CD4-positive, alpha-beta T cell treated with Interleukin-6 for 4 hours (primary cell): Measurements from ENCODE around the gene D2HGDH.
"Not testable (repeated sequence)": the region's sequence is repeated elsewhere in the genome, so short reads cannot be mapped to it uniquely, and the experiment has no call there.

Experiments
- DNase-seq: peaks from one replicate; pipeline ENCODE4 v3.0.0-alpha.2; 2020; ENCODE audit warnings: mixed read lengths

D2HGDH gene

DNA sequence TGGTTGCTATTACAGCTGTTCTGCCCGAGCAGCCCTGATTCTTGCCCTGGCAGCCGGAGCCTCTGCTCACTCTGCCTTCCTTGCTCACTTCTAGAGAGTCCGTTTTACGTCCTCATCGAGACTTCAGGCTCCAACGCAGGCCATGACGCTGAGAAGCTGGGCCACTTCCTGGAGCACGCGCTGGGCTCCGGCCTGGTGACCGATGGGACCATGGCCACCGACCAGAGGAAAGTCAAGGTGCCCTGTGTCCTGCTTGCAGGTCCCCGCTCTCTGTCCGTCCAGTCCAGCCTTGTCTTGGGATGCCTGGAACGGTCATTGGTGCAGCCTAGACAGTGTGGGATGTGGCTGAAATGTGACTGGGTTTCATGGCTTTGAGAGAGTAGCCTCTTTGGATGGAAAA is 16.7 kb downstream of the D2HGDH start:
- DNase-seq: no peak

DNA sequence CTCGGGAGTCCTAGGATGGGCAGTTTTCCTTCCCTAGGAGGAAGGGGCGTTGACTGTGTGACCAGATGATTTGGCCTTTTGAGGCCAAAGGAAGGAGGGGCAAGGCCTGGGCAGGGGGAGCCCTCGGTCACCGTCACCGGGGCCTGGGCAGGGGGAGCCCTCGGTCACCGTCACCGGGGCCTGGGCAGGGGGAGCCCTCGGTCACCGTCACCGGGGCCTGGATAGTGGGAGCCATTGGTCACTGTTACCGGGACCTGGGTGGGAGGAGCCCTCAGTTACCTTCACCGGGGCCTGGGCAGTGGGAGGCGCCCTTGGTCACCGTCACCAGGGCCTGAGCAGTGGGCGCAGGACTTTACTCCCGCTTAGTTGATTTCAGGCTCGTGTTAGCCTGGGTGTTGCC is 17.3 kb downstream of the D2HGDH start:
- no peak for DNase-seq

DNA sequence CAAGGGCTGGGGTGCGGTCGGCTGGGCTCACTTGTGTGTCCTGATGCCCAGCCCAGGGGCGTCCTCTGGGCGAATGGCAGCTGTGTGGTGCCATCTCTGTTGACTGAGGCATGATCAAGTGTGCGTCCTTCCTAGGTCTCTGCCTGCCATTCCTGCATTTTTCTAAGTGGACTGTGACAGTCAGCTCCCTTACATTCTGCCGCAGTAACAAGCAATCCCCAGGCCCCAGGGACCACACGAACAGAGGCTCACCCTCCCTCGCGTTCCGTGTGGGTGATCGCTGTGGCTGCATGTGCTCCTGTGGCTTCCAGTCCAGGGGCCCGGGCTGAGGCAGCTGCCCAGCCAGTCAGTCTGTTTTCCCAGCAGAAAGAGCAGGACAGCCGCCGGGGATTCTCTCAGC is 17.8 kb downstream of the D2HGDH start:
- no peak for DNase-seq

DNA sequence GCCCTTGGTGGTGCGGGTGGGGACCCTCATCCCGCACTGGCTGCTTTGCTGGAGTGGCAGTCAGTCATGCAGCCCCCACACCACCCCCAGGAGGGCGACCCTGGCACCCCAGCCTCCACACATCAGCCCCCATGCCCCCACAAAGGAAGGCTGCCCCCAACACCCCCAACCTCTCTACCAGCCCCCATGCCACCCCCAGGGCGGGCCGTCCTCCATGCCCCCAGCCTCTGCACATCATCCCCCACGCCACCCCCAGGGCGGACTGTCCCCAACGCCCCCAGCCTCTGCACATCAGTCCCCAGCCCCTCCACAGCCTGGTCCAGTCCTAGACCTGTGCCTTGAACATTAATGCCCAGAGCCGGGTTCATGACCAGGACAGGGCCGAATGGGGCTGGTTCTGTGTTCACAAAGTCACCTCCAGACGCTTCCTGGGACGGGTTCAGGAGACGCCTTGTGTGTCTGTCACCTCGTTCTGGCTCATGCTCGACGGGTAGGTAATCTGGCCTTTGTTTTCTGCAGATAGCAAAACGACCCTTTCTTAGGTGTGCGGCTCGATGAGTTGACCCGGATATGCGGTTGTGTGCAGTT is 18.4 kb downstream of the D2HGDH start:
- no peak for DNase-seq

DNA sequence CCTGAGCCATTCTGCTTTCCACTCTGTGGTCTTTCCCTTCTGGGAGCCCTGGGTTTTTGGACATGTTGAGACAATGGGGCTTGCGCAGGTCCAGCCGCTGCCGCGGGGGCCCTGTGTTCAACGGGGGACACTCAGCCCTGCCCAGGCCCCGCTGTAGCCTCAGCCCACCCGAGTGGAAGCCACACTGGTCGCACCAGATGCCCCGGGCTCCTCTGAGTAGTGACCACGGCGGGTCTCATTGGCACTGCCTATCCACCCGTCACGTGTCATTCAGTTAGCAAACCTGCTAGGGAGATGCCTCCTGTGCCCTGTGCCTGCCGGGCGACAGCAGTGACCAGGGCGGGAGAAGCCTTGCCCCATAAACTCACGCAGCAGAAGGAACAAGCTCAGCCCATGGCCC is 19.1 kb downstream of the D2HGDH start:
- DNase-seq: no peak

DNA sequence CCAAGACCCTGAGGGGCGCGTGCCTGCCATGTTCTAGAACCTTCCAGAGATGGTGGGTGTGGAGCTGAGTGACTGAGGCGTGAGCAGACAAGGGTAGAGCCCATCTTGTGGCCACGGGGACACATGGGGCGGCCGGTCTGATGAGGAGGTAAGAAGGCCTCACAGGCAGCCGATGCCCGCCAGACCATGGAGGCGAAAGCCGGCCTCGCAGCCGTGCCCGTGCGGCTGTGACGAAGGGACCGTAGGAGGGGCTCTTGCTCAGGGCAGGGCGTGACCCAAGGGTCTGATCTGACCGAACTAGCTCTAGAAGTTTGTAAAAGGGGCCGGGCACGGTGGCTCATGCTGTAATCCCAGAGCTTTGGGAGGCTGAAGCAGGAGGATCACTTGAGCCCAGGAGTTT is 19.6 kb downstream of the D2HGDH start:
- no peak for DNase-seq

DNA sequence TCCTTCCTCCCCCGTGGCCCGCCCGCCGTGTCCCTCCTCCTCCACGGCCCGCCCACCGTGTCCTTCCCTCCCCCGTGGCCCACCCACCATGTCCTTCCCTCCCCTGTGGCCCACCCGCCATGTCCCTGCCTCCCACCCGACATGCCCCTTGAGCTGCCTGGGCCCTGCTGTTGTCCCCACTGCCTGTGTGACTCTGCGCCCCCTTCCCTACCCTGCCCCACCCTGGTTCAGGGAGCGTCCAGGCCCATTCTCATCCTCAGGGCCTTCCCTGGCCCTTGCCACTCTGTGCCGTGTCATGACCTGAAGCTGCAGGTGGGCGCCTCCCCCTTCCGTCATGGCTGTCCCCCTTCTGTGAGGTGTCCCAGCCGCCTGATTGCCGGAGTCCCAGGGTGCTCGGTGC is 20.7 kb downstream of the D2HGDH start:
- no peak for DNase-seq

DNA sequence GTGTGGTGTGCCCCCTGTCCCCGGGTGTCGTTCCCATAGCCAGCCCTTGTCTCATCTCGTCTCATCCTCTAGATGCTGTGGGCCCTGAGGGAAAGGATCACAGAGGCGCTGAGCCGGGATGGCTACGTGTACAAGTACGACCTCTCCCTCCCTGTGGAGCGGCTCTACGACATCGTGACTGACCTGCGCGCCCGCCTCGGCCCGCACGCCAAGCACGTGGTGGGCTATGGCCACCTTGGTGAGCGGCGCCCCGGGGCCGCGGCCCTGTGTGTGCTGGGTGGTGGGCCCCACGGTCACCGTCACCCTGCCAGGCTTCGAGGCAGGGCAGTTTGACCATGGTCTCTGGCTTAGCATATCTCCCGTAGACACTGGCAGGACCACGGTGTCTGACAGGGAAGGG is 21.3 kb downstream of the D2HGDH start:
- no peak for DNase-seq

DNA sequence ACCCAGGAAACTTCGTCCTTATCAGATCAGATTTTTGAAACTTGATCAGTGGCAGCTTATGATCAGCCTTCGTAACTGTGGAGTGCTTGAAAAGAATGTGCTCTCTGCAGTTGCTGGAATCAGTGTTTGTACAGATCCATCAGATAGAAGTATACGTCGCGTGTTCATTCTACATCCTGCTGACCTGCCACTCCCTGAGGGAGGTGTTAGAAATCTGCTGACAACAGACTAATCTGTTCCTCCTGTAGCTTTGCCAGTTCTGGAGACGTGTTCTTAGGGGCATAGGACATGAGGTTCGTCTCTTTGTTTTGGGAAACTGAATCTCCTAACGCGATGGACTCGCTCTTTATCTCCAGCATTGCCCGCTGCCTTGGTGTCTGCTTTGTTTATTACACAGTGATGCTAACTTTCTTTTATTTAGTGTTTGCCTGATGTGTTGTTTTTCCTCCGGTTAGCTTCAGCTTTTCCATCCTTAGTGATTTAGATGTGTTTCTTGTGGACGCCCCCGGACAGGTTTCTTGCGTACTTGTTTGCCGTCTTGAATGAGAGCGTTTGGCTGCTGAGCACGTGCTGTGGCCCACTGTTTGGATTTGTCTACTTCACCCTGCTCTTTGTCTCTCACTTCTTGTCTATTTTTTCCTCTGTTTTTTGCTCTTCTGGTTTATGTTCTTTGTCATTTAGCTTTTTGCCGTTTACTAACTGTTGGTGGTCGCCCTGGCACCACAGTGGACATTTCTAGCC is 24.8 kb downstream of the D2HGDH start:
- no peak for DNase-seq

DNA sequence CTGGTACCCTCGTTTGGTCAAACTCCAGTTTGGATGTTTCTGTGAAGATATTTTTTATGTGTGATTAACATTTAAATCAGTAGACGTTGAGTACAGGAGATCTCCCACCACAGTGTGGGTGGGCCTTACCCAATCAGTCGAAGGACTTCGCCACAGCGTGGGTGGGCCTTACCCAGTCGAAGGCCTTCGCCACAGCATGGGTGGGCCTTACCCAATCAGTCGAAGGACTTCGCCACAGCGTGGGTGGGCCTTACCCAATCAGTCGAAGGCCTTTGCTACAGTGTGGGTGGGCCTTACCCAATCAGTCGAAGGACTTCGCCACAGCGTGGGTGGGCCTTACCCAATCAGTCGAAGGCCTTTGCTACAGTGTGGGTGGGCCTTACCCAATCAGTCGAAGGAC is 25.5 kb downstream of the D2HGDH start:
- not testable (repeated sequence) for DNase-seq

DNA sequence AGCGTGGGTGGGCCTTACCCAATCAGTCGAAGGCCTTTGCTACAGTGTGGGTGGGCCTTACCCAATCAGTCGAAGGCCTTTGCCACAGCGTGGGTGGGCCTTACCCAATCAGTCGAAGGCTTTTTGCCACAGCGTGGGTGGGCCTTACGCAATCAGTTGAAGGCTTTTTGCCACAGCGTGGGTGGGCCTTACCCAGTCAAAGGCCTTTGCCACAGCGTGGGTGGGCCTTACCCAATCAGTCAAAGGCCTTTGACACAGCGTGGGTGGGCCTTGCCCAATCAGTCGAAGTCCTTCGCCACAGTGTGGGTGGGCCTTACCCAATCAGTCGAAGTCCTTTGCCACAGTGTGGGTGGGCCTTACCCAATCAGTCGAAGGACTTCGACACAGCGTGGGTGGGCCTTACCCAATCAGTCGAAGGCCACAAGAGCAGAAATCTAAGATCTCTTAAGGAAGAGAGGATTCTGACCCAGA is 25.9 kb downstream of the D2HGDH start:
- no peak for DNase-seq

DNA sequence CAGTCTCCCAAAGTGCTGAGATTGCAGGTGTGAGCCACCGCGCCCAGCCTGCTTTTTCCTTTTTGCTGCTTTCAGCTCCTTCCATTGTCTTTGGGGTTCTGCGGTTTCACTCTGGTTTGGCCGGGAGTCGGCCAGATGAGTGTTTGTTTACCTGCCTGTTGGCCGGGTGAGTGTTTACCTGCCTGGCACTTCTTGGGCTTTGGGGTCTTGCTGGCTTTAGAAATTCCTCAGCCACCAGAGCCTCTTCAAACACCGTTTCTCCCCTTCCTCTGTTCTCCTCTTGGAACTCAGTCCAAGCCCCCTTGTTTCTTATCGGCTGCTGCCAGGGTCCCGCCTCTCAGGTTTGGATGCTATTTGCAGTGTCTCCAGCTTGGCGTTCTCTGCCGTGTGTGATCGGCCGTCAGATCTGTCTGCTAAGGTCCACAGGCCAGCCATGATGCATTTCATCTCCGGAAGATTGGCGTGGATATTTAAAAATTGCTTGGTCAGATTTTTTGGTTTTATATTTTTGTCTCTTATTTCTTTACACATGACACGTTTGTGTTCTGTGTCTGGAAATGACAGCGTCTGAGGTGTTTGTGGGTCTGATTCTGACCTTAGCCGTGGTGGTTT is 28.0 kb downstream of the D2HGDH start:
- DNase-seq: no peak

DNA sequence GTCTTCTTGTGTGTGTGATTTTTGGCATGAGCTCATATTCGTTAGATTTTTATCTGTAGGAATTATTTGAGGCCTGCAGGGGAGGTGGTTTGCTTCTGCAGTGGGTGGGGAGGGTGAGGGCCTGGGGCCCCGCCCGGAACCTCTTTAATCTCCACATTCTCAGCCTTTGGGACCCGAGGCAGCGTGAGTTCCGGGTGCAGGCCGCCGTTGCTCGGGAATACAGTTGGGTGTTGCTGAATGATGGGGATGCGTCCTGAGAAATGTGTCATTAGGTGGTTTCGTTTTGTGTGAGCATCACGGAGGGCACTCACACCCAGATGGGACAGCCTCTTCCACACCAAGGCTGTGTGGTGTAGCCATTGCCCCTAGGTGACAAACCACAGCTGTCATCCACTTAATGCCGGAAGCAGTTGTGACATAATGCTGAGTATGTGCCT is 28.5 kb downstream of the D2HGDH start:
- DNase-seq: peak; percentile 69

DNA sequence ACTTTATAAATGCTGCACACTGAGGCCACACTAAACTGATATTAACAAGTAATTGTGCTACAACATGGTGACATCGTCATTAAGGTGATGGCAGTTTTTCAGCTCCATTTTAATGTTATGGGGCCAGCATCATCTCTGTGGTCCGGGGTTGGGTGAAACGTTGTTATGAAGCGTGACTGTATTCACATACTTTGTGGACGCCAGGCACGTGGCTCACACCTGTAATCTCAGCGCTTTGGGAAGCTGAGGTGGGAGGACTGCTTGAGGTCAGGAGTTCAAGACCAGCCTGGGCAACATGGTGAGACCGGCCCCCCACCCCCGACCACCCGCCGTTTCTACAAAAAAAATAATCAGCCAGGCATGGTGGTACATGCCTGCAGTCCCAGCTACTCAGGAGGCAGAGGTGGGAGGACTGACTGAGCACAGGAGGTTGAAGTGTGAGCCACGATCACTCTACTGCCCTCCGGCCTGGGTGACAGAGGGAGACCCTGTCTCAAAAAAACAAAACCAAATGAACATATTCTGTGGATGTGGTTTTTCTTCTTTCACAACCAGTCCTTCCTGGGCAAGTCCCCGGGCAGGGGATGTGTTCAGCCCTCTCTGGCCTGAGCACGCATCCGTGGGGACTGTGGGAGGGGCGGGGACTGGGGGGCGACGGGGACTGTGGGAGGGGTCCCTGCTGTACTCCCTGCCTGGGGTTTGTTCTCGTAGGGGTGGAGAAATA is 29.3 kb downstream of the D2HGDH start:
- no peak for DNase-seq

DNA sequence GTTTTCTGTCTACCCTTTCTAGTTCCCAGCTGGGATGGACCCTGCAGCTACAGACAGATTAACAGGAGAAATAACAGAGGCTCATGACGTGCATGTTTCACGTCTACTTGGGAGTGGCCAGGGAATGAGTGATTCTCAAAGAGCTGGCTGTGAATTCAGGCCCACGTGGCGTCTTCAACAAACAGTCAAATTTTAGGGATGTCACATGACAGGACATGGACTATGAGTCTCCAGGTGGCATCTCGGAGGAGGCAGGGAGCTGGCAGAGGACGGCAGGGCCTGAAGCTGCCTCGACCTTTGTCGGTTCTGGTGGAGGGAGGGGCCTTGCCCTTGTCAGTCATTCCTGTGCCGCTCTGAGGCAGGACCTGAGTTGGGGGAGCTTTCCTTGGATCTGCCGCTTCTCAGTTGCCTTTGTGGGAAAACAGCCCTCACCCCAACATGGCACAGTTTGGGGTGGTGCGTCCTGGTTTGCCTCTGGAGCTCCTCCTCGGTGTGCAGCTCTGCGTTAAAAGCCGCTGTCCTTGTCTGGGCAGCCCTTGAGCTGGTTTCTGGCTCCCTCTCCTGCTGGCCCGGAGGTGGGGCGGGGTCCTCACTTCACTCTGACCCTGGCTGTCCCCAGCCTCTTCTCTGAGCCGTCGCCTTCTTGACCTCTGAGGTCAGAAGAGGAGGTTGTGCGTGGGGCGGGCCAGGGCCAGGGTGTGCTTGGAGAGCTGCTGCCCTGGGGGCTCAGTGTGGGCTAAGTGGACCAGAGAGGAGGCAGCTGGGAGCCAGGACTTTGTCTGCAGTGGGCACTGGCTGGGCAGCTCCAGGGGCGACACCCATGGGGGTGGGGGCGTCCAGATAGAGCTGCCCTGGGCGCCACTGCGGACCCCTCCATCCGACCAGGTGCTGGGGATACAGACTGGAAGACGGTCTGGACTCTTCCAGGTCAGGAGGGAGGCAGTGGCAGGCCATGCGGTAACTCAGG is 30.1 kb downstream of the D2HGDH start:
- DNase-seq: no peak

DNA sequence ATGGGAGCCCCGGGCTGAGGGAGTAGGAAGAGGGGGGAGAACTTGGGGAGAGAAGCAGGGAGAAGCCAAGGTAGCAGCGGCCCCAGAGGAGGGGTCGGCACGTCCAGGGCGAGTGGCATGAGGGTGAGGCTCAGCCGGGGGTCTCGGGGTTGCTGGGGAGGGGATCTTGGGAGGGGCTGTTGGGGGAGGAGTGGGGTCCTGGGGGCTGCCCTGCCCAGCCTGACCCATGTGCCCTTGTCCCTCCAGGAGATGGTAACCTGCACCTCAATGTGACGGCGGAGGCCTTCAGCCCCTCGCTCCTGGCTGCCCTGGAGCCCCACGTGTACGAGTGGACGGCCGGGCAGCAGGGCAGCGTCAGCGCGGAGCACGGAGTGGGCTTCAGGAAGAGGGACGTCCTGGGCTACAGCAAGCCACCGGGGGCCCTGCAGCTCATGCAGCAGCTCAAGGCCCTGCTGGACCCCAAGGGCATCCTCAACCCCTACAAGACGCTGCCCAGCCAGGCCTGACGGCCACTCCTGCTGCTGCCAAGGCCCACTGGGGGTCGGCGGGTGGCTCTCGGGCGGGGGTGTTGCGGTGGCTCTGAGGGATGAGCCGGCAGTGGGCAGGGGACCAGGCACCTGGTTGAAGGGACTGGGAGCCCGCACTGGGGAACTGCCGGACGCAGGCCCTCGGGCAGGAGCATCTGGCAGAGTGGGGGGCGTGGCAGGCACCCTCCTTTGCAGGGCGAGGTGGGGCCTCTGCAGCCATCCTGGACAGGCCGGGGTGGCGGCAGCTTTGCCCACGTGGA is 33.2 kb downstream of the D2HGDH start:
- DNase-seq: no peak

DNA sequence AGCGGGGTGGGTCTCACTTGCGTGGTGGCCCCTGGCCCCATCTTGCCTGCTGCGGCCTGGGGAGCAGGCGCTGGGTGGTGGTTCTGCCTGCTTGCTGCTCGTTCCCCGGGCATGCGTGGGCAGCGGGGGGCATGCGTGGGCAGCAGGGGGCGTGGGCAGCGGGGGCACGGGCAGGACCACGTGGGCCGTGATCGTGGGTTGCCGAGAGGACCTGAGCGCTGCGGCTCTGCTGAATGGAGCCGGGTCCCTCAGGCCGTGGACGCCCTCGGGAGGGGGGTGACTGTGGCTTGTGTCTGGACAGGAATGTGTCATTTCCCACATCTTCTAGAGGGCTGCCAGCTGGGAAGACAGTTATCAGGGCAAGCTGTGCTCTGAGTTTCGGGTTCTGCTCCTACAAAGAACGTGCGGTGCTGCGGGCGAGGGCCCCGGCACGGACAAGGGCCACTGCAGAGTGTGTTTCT is 33.9 kb downstream of the D2HGDH start:
- no peak for DNase-seq

DNA sequence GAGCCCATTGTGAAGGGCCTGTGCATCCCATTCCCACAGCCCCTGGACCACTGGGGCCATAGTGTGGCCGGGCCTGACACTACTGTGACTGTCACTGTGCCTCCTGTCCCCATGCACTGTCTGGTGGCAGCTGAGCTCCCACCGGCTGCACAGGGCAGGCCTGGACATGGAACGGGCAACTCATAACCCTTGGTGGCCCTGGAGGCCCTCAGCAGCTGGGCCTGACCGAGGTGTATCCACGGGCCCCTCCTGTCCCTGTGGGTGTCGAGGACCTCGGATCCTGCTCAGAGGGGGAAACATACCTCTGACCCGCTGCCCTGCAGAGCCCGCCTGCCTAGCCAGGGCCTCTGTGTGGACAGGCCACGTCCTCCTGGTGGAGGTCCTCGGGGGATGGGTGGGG is 34.4 kb downstream of the D2HGDH start:
- DNase-seq: no peak

DNA sequence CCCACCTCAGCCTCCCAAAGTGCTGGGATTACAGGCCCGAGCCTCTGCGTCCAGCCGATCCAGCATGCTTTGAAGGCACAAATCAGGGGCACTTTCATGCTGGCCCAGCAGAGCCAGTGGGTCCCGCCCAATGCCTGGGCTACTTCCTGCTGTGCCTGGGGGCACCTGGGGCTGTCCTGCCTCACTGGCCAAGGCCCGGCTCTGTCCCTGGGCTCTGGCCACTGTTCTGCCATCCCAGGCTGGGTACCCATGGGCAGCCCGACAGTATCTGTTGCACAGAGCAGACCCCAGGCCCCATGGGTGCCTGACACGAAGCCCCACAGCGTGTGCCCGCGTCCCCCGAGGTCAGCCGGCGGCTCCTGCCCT is 35.4 kb downstream of the D2HGDH start:
- DNase-seq: no peak

DNA sequence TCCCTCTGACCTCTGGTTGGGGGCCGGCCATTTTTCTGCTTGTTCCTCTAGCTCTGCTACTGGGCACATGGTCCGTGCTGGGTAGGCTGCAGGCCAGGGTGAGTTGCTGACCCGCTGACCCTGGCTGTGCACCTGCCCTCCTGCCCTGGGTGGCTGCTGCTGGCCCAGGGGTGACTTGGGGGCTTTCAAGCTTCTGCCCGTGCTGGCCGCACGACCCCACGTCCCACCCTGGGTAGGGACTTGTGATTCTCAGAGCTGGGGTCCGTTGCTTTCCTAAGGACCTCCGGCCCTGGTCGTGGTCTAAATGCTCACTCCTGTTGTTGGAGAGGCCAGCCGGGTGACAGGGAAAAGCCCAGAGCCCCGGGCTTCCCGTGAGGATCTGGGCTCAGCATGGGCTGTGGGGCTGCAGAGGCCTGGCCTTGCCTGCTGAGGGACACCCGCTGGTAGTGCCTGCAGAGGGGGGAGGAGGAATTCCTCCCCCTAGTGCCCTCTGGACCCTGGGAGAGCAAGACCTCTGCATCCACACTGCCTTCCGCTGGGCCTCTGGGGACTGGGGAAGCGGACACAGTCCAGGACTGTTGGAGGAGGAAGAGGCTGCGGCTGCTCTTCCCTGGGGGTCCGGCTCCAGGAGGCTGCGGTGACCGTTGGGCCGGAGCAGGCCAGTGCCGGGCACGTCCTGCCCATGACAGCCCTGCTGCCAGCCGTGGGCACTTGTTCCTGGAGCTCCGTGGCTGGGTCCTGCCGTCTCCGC is 35.9 kb downstream of the D2HGDH start:
- DNase-seq: no peak

DNA sequence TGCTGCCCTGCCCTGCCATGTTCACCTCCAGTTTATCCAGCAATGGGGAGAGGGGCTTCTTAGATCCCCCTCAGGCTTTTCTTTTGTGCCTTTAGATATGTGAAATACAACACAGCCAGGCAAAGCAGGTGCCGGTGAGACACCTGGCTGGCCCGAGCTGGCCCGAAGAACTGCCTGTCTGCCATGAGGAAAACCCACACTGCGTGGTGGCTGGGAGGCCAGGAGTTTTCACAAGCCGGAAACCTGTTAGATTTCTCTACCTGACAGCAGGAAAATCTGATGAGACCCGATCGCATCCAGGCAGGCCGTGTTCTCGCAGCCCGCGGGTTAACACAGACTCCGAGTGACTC is 36.5 kb downstream of the D2HGDH start:
- DNase-seq: no peak
